GM23338 (cell line): ENCODE results near the gene COL4A6. TPM values are rescaled to one million over a fixed set of nuclear protein-coding genes. Genes with fewer than 3 reads are reported as not detected.

Experiments
- ATAC-seq: fragments of 200-7000 bp; cut with Tn5 transposase; 3 replicates; pipeline ENCODE4 v1.9.1; 2020
- DNase-seq: peaks from one replicate; pipeline ENCODE4 v3.0.0-alpha.2; 2015; ENCODE audit warnings: low spot score
- H2AFZ ChIP-seq: fragments of 200-600 bp; sonication (generic); 2 replicates; pipeline ENCODE4 v1.8.0; 2016; ENCODE audit warnings: antibody characterized with exemption, mild to moderate bottlenecking, moderate library complexity
- H3F3A ChIP-seq: fragments of 200-600 bp; sonication (generic); replicated peaks from 2 replicates; pipeline ENCODE4 v1.8.0; 2017; ENCODE audit warnings: antibody characterized with exemption, mixed run types, low read depth
- H3K27ac ChIP-seq: fragments of 200-600 bp; sonication (generic); 2 replicates; pipeline ENCODE4 v1.6.1; 2016; ENCODE audit warnings: low read depth
- H3K27me3 ChIP-seq: fragments of 200-600 bp; sonication (generic); 2 replicates; pipeline ENCODE4 v1.8.0; 2016; ENCODE audit warnings: mild to moderate bottlenecking, mixed run types, moderate library complexity; ENCODE audit not compliant: insufficient read depth
- H3K36me3 ChIP-seq: fragments of 200-600 bp; sonication (generic); 2 replicates; pipeline ENCODE4 v1.8.0; 2016; ENCODE audit warnings: mild to moderate bottlenecking; ENCODE audit not compliant: insufficient read depth
- H3K4me1 ChIP-seq: fragments of 200-600 bp; sonication (generic); 2 replicates; pipeline ENCODE4 v1.8.0; 2016; ENCODE audit warnings: mild to moderate bottlenecking, moderate library complexity; ENCODE audit not compliant: insufficient read depth
- H3K4me2 ChIP-seq: fragments of 200-600 bp; sonication (generic); 2 replicates; pipeline ENCODE4 v1.7.1; 2017; ENCODE audit warnings: mixed run types
- H3K4me3 ChIP-seq: fragments of 200-600 bp; sonication (generic); 2 replicates; pipeline ENCODE4 v1.6.1; 2016; ENCODE audit warnings: mixed run types
- H3K79me2 ChIP-seq: fragments of 200-600 bp; sonication (generic); replicated peaks from 2 replicates; pipeline ENCODE4 v1.8.0; 2017; ENCODE audit warnings: mild to moderate bottlenecking; ENCODE audit not compliant: insufficient read depth
- H3K9me2 ChIP-seq: fragments of 200-600 bp; sonication (generic); 2 replicates; pipeline ENCODE4 v1.8.0; 2017; ENCODE audit not compliant: insufficient read depth
- H4K20me1 ChIP-seq: fragments of 200-600 bp; sonication (generic); replicated peaks from 2 replicates; pipeline ENCODE4 v1.8.0; 2017; ENCODE audit warnings: mild to moderate bottlenecking; ENCODE audit not compliant: insufficient read depth
- H3K27ac Mint-ChIP-seq: 2 replicates; pipeline ENCODE4 v1.8.0; 2020; ENCODE audit warnings: inconsistent platforms, mild to moderate bottlenecking, moderate library complexity, mixed read lengths
- H3K27me3 Mint-ChIP-seq: 3 replicates; pipeline ENCODE4 v1.8.0; 2022; ENCODE audit warnings: low read depth, mild to moderate bottlenecking, moderate library complexity, mixed read lengths, inconsistent platforms; ENCODE audit not compliant: insufficient read depth, poor library complexity
- H3K36me3 Mint-ChIP-seq: 3 replicates; pipeline ENCODE4 v1.8.0; 2021; ENCODE audit warnings: low read depth, mild to moderate bottlenecking, inconsistent platforms, moderate library complexity, mixed read lengths
- H3K4me1 Mint-ChIP-seq: 3 replicates; pipeline ENCODE4 v1.8.0; 2020; ENCODE audit warnings: mild to moderate bottlenecking, inconsistent platforms, mixed read lengths
- H3K4me3 Mint-ChIP-seq: 3 replicates; pipeline ENCODE4 v1.8.0; 2021; ENCODE audit warnings: moderate library complexity, mild to moderate bottlenecking, inconsistent platforms, mixed read lengths
- H3K9me3 Mint-ChIP-seq: 3 replicates; pipeline ENCODE4 v1.8.0; 2020; ENCODE audit warnings: moderate library complexity, mild to moderate bottlenecking, inconsistent platforms, mixed read lengths
- CREB1 ChIP-seq: fragments of 250-450 bp; sonication (Bioruptor Pico); IDR thresholded peaks from 2 replicates; pipeline ENCODE4 v1.5.0; 2020; ENCODE audit warnings: low read depth, mild to moderate bottlenecking, moderate library complexity
- ETS1 ChIP-seq: IDR thresholded peaks from 2 replicates; pipeline ENCODE4 v1.6.1; 2016; ENCODE audit warnings: antibody characterized with exemption
- EZH2 ChIP-seq: fragments of 200-600 bp; sonication (generic); IDR thresholded peaks from one replicate; pipeline ENCODE4 v1.8.0; 2017; ENCODE audit warnings: antibody characterized with exemption, mild to moderate bottlenecking, low read depth; ENCODE audit not compliant: unreplicated experiment
- EZH2phosphoT487 ChIP-seq: fragments of 200-600 bp; sonication (generic); IDR thresholded peaks from one replicate; pipeline ENCODE4 v1.8.1; 2018; ENCODE audit warnings: antibody characterized with exemption; ENCODE audit not compliant: unreplicated experiment
- JUNB ChIP-seq: IDR thresholded peaks from one replicate; pipeline ENCODE4 v1.6.1; 2016; ENCODE audit warnings: antibody characterized with exemption; ENCODE audit not compliant: unreplicated experiment
- REST ChIP-seq: IDR thresholded peaks from one replicate; pipeline ENCODE4 v1.6.1; 2018; ENCODE audit warnings: antibody characterized with exemption; ENCODE audit not compliant: unreplicated experiment
- polyA plus RNA-seq: library from polyadenylated mRNA; unstranded; fragments of >200 nt; fragmentation: Nextera tagmentation; extraction: Ambion mirVana; gene quantifications from 2 replicates; pipeline ENCODE4 v1.2.1, GENCODE V29; 2016
- total RNA-seq: library from RNA; depleted of rRNA; stranded (reverse); fragments of >200 nt; shearing (Covaris generic); gene quantifications from 2 replicates; pipeline ENCODE4 v1.2.3, GENCODE V29; 2014

COL4A6 gene
- total and polyA plus RNA-seq, 2 experiments from 2014 or later: 4.1 to 15.2 TPM

- ATAC-seq (no peak), DNase-seq (no peak)
- no peak overlapping the region for H2AFZ ChIP-seq
- H4K20me1 ChIP-seq: no peaks in the 10 kb centered on the region
- H3F3A ChIP-seq: no peaks in the 10 kb centered on the region
- no peak overlapping the region for H3K27ac ChIP-seq
- Mint-ChIP-seq H3K4me1 (no peaks in the 10 kb centered on the region), H3K27me3 (peaks cover 2% of the 10 kb centered on the region), H3K27ac (no peak overlapping the region), H3K9me3 (no peaks in the 10 kb centered on the region), H3K36me3 (no peaks in the 10 kb centered on the region), H3K4me3 (no peak overlapping the region)
- H3K27me3 ChIP-seq: no peaks in the 10 kb centered on the region
- no peaks in the 10 kb centered on the region for H3K9me2 ChIP-seq
- H3K36me3 ChIP-seq: no peaks in the 10 kb centered on the region
- no peaks in the 10 kb centered on the region for H3K4me1 ChIP-seq
- H3K4me3 ChIP-seq: no peak overlapping the region
- TF ChIP-seq CREB1 (CRISPR knock-in tag): no peak
- TF ChIP-seq ETS1: no peak
- TF ChIP-seq REST: no peak
- H3K79me2 ChIP-seq: no peaks in the 10 kb centered on the region
- H3K4me2 ChIP-seq: no peak overlapping the region
Measured at GRCh38 chrX:108285356-108285755, 152.9 kb downstream of the COL4A6 start.

GRCh38 chrX:108275732-108276131 lies 162.5 kb downstream of the COL4A6 start:
- no peak overlapping the region for H3K27ac ChIP-seq
- Mint-ChIP-seq H3K4me1 (no peaks in the 10 kb centered on the region), H3K4me3 (no peak overlapping the region), H3K27me3 (peaks cover 4% of the 10 kb centered on the region), H3K9me3 (peaks cover 22% of the 10 kb centered on the region), H3K27ac (no peak overlapping the region), H3K36me3 (peaks cover 10% of the 10 kb centered on the region; the same call in 2 of the 3 replicates)
- H2AFZ ChIP-seq: no peak overlapping the region
- ATAC-seq: no peak
- H3K4me1 ChIP-seq: no peaks in the 10 kb centered on the region
- DNase-seq: no peak
- no peaks in the 10 kb centered on the region for H3K79me2 ChIP-seq
- H3F3A ChIP-seq: no peaks in the 10 kb centered on the region
- no peak overlapping the region for H3K4me3 ChIP-seq
- H3K4me2 ChIP-seq: no peak overlapping the region
- no peaks in the 10 kb centered on the region for H4K20me1 ChIP-seq
- no peaks in the 10 kb centered on the region for H3K27me3 ChIP-seq
- no peaks in the 10 kb centered on the region for H3K9me2 ChIP-seq
- TF ChIP-seq EZH2: no peak
- TF ChIP-seq JUNB: no peak
- TF ChIP-seq EZH2phosphoT487: no peak
- H3K36me3 ChIP-seq: no peaks in the 10 kb centered on the region
